ENCODE results near the gene GTPBP10.

The GTPBP10 gene

GRCh38 chr7:90383422-90383821, 36.9 kb downstream of the GTPBP10 start:
- peak; percentile 88 for DNase-seq

GRCh38 chr7:90383861-90384260, 37.3 kb downstream of the GTPBP10 start:
- peak; percentile 75 for DNase-seq

DNA sequence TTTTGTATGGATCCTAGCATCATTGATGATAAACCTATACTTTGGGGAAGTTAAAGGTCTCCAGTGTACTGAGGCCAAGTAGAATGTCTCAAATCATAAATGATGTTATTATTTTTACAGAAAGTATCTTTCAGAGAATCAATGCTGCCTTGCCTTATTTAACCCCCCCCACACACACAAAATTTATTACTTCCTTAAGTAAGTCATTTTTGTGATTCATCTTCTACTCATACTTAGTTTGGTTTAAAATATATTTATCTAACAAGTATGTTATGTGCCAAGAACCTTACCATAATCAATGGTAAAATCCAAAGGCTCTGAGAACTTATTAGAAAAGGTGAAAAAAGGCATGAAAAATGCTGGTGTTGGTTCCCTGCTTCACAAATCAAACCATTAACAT, 37.9 kb downstream of the GTPBP10 start:
- DNase-seq: peak; percentile 54

- DNase-seq: peak; percentile 27
These were observed 41.1 kb downstream of the GTPBP10 start for GRCh38 chr7:90387470-90388240.

GRCh38 chr7:90390926-90391325, 44.4 kb downstream of the GTPBP10 start:
- no peak for DNase-seq

- DNase-seq: no peak
These were observed 45.0 kb downstream of the GTPBP10 start for GRCh38 chr7:90391488-90391887.

- no peak for DNase-seq
These were observed 49.9 kb downstream of the GTPBP10 start for GRCh38 chr7:90396420-90396819.

GRCh38 chr7:90401989-90402388, 55.5 kb downstream of the GTPBP10 start:
- DNase-seq: no peak

- no peak for DNase-seq
These were observed 56.3 kb downstream of the GTPBP10 start for GRCh38 chr7:90402785-90403173.

GRCh38 chr7:90403174-90404113, 56.9 kb downstream of the GTPBP10 start, which contains the start of gene CLDN12:
CLDN12 (plus strand) TSS chr7:90403461; CDS start chr7:90412677, 9,216 bp downstream.
- DNase-seq: peak; percentile 89

GRCh38 chr7:90404777-90405176, 58.3 kb downstream of the GTPBP10 start:
- DNase-seq: peak; percentile 46

GRCh38 chr7:90407484-90407821, 60.9 kb downstream of the GTPBP10 start:
- DNase-seq: no peak

GRCh38 chr7:90408142-90408541, 61.6 kb downstream of the GTPBP10 start:
- no peak for DNase-seq

DNA sequence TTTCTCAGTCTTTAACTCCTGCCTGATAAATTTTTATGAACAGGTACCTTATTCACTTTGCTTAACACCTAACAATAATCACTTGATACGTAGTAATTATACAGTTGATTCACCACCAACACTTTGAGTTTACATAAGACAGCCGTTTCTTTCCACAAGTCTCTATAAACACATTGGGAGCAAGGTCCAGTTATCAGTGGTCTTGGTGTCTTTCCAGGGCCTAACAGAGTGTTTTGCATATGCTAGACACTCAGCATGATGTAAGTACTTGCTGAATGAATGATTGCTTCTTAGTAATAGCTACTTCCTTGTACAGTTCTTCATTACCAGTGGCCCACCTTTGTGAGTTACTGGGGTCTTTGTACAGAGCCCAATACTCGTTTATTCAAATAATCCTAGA, 63.2 kb downstream of the GTPBP10 start:
- DNase-seq: no peak

DNA sequence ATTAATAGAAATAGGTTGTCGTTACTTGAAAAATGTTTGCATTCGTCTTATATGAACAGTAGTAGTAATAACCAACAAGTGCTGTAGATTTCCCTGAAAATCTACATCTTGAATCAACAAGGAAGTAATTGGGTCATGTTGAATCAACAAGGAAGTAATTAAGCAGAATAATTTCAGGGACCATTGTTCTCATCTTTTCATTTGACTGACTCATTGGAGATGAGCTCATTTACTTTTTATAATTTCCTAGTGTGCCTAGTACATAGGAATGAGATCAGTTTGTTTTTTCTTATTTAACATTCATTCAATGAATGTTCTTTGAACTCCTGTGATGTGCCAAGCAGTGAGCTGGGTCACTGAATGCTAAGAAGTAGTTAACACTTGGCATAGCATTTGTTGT, 65.0 kb downstream of the GTPBP10 start:
- no peak for DNase-seq

DNA sequence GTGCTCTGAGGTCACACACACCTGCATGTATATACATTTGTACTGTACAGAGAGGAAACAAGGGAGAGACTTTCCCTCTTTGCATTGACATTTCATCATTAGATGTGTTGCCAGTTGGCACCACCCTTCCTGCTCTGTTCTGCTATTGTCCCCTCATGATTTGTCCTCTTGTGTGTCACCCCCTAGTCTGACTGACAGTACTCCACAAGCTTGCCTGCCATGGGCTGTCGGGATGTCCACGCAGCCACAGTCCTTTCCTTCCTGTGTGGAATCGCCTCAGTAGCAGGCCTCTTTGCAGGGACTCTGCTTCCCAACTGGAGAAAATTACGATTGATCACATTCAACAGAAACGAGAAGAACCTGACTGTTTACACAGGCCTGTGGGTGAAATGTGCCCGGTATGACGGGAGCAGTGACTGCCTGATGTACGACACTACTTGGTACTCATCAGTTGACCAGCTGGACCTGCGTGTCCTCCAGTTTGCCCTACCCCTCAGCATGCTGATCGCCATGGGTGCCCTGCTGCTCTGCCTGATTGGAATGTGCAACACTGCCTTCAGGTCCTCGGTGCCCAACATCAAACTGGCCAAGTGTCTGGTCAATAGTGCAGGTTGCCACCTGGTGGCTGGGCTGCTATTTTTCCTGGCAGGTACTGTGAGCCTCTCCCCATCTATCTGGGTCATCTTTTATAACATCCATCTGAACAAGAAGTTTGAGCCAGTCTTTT, 66.1 kb downstream of the GTPBP10 start:
- peak; percentile 7 for DNase-seq

GRCh38 chr7:90413185-90413528, 66.6 kb downstream of the GTPBP10 start:
- no peak for DNase-seq

- DNase-seq: no peak
These were observed 75.1 kb downstream of the GTPBP10 start for GRCh38 chr7:90421651-90422050.

GRCh38 chr7:90424720-90425119, 78.2 kb downstream of the GTPBP10 start:
- no peak for DNase-seq

- DNase-seq: peak; percentile 6
These were observed 78.9 kb downstream of the GTPBP10 start for GRCh38 chr7:90425376-90425775.

GRCh38 chr7:90430614-90431460, 84.3 kb downstream of the GTPBP10 start:
- no peak for DNase-seq

GRCh38 chr7:90432752-90433151, 86.2 kb downstream of the GTPBP10 start:
- no peak for DNase-seq

Data from fibroblast of skin of back (primary cell).